OCI-LY7 (cell line): Measurements from ENCODE around the gene TRPC6. TPM values are rescaled to one million over a fixed set of nuclear protein-coding genes. Genes with fewer than 3 reads are reported as not detected.

Experiments
- BruUV-seq: library from RNA; stranded (reverse); fragments of 400-500 nt; replicated peaks from 2 replicates; lab custom pipeline; 2021; lab: Mats Ljungman, UMichigan
- CTCF ChIA-PET: fragments of 300-600 bp; sonication (Branson Sonifier 250); formaldehyde crosslinking; loops from one replicate; lab custom pipeline; 2022; ENCODE audit warnings: antibody characterized with exemption; ENCODE audit not compliant: unreplicated experiment; lab: Charles Lee
- POLR2A ChIA-PET: fragments of 300-600 bp; sonication (Branson Sonifier 250); formaldehyde crosslinking; loops from one replicate; lab custom pipeline; 2022; ENCODE audit warnings: antibody characterized with exemption; lab: Charles Lee
- DNase-seq: peaks from one replicate; pipeline ENCODE4 v3.0.0-alpha.2; 2015; ENCODE audit warnings: low spot score
- H2AFZ ChIP-seq: fragments of 200-600 bp; sonication (generic), shearing (Covaris generic); 2 replicates; pipeline ENCODE4 v1.6.1; 2014; ENCODE audit warnings: mild to moderate bottlenecking, antibody characterized with exemption, low read length, moderate library complexity
- H3K27ac ChIP-seq: fragments of 200-600 bp; sonication (generic); 2 replicates; pipeline ENCODE4 v1.5.1; 2014; ENCODE audit warnings: mixed run types, low read depth, mild to moderate bottlenecking, moderate library complexity, low read length, inconsistent platforms; ENCODE audit not compliant: poor library complexity, severe bottlenecking
- H3K36me3 ChIP-seq: fragments of 200-600 bp; sonication (generic); 2 replicates; pipeline ENCODE4 v1.6.1; 2014; ENCODE audit warnings: mild to moderate bottlenecking, antibody characterized with exemption, low read length, moderate library complexity, mixed read lengths; ENCODE audit not compliant: insufficient read depth
- H3K4me1 ChIP-seq: fragments of 200-600 bp; sonication (generic); 2 replicates; pipeline ENCODE4 v1.5.1; 2014; ENCODE audit warnings: mild to moderate bottlenecking, low read length; ENCODE audit not compliant: insufficient read depth, poor library complexity, severe bottlenecking
- H3K4me2 ChIP-seq: fragments of 200-600 bp; sonication (generic); 2 replicates; pipeline ENCODE4 v1.6.1; 2014; ENCODE audit warnings: mild to moderate bottlenecking, low read length
- H3K4me3 ChIP-seq: fragments of 200-600 bp; sonication (generic); 2 replicates; pipeline ENCODE4 v1.5.1; 2014; ENCODE audit warnings: mild to moderate bottlenecking, low read depth, low read length; ENCODE audit not compliant: poor library complexity, severe bottlenecking
- H3K79me2 ChIP-seq: fragments of 200-600 bp; sonication (generic); 2 replicates; pipeline ENCODE4 v1.6.1; 2016; ENCODE audit warnings: low read depth, mild to moderate bottlenecking, low read length, moderate library complexity, mixed read lengths; ENCODE audit not compliant: insufficient read depth
- H3K9me2 ChIP-seq: fragments of 200-600 bp; sonication (generic); 2 replicates; pipeline ENCODE4 v1.6.1; 2016; ENCODE audit warnings: mild to moderate bottlenecking, low read length, mixed read lengths; ENCODE audit not compliant: insufficient read depth
- H3K9me3 ChIP-seq: fragments of 200-600 bp; sonication (generic); 2 replicates; pipeline ENCODE4 v1.6.1; 2014; ENCODE audit warnings: mild to moderate bottlenecking, mixed run types, low read length, mixed read lengths
- H4K20me1 ChIP-seq: fragments of 200-600 bp; sonication (generic); 2 replicates; pipeline ENCODE4 v1.6.1; 2014; ENCODE audit warnings: mild to moderate bottlenecking, antibody characterized with exemption, low read length, moderate library complexity, mixed read lengths; ENCODE audit not compliant: insufficient read depth
- CTCF ChIP-seq: fragments of 200-600 bp; sonication (generic); conservative IDR thresholded peaks from 2 replicates; pipeline ENCODE4 v1.5.1; 2014; ENCODE audit warnings: mild to moderate bottlenecking, antibody characterized with exemption, low read length, moderate library complexity, mixed read lengths
- EZH2phosphoT487 ChIP-seq: fragments of 200-600 bp; sonication (generic); IDR thresholded peaks from 2 replicates; pipeline ENCODE4 v1.6.1; 2018; ENCODE audit warnings: low read depth, borderline replicate concordance, mild to moderate bottlenecking, mixed run types, antibody characterized with exemption, low read length, moderate library complexity, mixed read lengths
- intact Hi-C: fragments of 100-400 bp; cut with micrococcal nuclease; formaldehyde crosslinking; loops from one replicate; pipeline ENCODE4 v1.10.0; 2022; ENCODE audit not compliant: unreplicated experiment
- total RNA-seq, 2 experiments: library from RNA; depleted of rRNA in 1 of 2; stranded (reverse); fragments of >200 nt in 1 of 2; shearing (Covaris generic) in 1 of 2; gene quantifications; 2 replicates each; pipeline ENCODE4 v1.2.3, GENCODE V29; 2014 to 2022

TRPC6 gene
- total RNA-seq, 2 experiments from 2014 or later: not detected

GRCh38 chr11:101584129-101584515, 315 bp upstream of the TRPC6 start:
- Histone ChIP-seq H3K79me2 (no peaks in the 10 kb centered on the region), H3K4me3 (no peak overlapping the region), H3K27ac (peak overlapping the region; percentile 31), H3K36me3 (no peaks in the 10 kb centered on the region), H3K4me1 (peaks cover 22% of the 10 kb centered on the region), H4K20me1 (no peaks in the 10 kb centered on the region), H3K4me2 (peak overlapping the region; percentile 46; the same call in 1 of the 2 replicates), H3K9me2 (no peaks in the 10 kb centered on the region; the same call in 1 of the 2 replicates), H3K9me3 (peaks cover 12% of the 10 kb centered on the region; the same call in 1 of the 2 replicates), H2AFZ (peak overlapping the region; percentile 39)
- intact Hi-C loops: no loop called here
- CTCF ChIA-PET: no interaction called here
- BruUV-seq: no TSS peak
- no peak for TF ChIP-seq CTCF
- TF ChIP-seq EZH2phosphoT487: no peak
- no peak for DNase-seq
- POLR2A ChIA-PET: interaction anchor here (0.8 to 1.5 kb wide), 3 partner anchors 11 to 30 kb away, joined by 3 to 6 read pairs (median 4); no protein-coding TSS in a partner anchor

GRCh38 chr11:101582989-101583250, 887 bp downstream of the TRPC6 start:
- ChIA-PET POLR2A (interaction anchor here (0.7 kb wide), 1 partner anchor 658 kb away, joined by 3 read pairs; no protein-coding TSS in a partner anchor), CTCF (no interaction called here)
- Histone ChIP-seq H3K36me3 (no peaks in the 10 kb centered on the region), H3K4me1 (peaks cover 22% of the 10 kb centered on the region), H3K79me2 (no peaks in the 10 kb centered on the region), H3K4me2 (no peak overlapping the region), H2AFZ (no peak overlapping the region), H3K27ac (no peak overlapping the region), H4K20me1 (no peaks in the 10 kb centered on the region), H3K9me3 (peaks cover 12% of the 10 kb centered on the region; the same call in 1 of the 2 replicates), H3K4me3 (no peak overlapping the region), H3K9me2 (no peaks in the 10 kb centered on the region)
- intact Hi-C loops: no loop called here
- TF ChIP-seq CTCF: no peak
- no peak for TF ChIP-seq EZH2phosphoT487
- BruUV-seq: no TSS peak
- DNase-seq: no peak

- POLR2A ChIA-PET: interaction anchor here (0.7 kb wide), 1 partner anchor 658 kb away, joined by 3 read pairs; no protein-coding TSS in a partner anchor
- H3K9me2 ChIP-seq: no peaks in the 10 kb centered on the region
- no peaks in the 10 kb centered on the region for H4K20me1 ChIP-seq
- no peaks in the 10 kb centered on the region for H3K79me2 ChIP-seq
- no peak overlapping the region for H3K27ac ChIP-seq
- CTCF ChIA-PET: no interaction called here
- intact Hi-C loops: no loop called here
- no peak overlapping the region for H3K4me3 ChIP-seq
- H2AFZ ChIP-seq: no peak overlapping the region
- BruUV-seq: no TSS peak
- TF ChIP-seq EZH2phosphoT487 (no peak), CTCF (no peak)
- DNase-seq: no peak
- peaks cover 22% of the 10 kb centered on the region for H3K4me1 ChIP-seq
- H3K36me3 ChIP-seq: no peaks in the 10 kb centered on the region
- peaks cover 12% of the 10 kb centered on the region; the same call in 1 of the 2 replicates for H3K9me3 ChIP-seq
- no peak overlapping the region for H3K4me2 ChIP-seq
Observed at GRCh38 chr11:101582236-101582988, 1.4 kb downstream of the TRPC6 start.
